Thoracic aorta (tissue), 2 donors: ENCODE data around the gene DDX19B. TPM values are rescaled to one million over a fixed set of nuclear protein-coding genes. Genes with fewer than 3 reads are reported as not detected.
"Not testable (repeated sequence)": the region's sequence is repeated elsewhere in the genome, so short reads cannot be mapped to it uniquely, and the experiment has no call there.

Source experiments
- ATAC-seq: fragments of 150-250 bp; one replicate; pipeline ENCODE4 v1.8.0; 2017; ENCODE audit warnings: low read depth; ENCODE audit not compliant: insufficient number of reproducible peaks, low FRiP score
- DNase-seq: peaks from one replicate; pipeline ENCODE4 v3.0.0-alpha.2; 2020; ENCODE audit warnings: low spot score
- H3K27ac ChIP-seq, 2 donors: fragments of 200-600 bp; sonication (generic); 1 replicate in 1 of 2; 2 replicates in 1 of 2; pipeline ENCODE4 v1.5.1; 2016; ENCODE audit warnings: mild to moderate bottlenecking in 2 of 2, moderate library complexity in 2 of 2
- H3K27me3 ChIP-seq: fragments of 200-600 bp; sonication (generic); replicated peaks from 2 replicates; pipeline ENCODE4 v1.6.0; 2016; ENCODE audit warnings: mild to moderate bottlenecking; ENCODE audit not compliant: insufficient read depth
- H3K36me3 ChIP-seq: fragments of 200-600 bp; sonication (generic); one replicate; pipeline ENCODE4 v1.5.1; 2016
- H3K4me1 ChIP-seq, 2 donors: fragments of 200-600 bp; sonication (generic); 1 replicate in 1 of 2; 2 replicates in 1 of 2; pipeline versions ENCODE4 v1.5.1 to v1.6.0; 2016; ENCODE audit warnings: low read depth in 2 of 2, mild to moderate bottlenecking in 1 of 2; ENCODE audit not compliant: control insufficient read depth in 1 of 2
- H3K4me3 ChIP-seq: fragments of 200-600 bp; sonication (generic); 2 replicates; pipeline ENCODE4 v1.5.1; 2016; ENCODE audit warnings: mild to moderate bottlenecking
- H3K9me3 ChIP-seq: fragments of 200-600 bp; sonication (generic); 2 replicates; pipeline ENCODE4 v1.5.1; 2016
- total RNA-seq, 2 donors: library from RNA; depleted of rRNA; stranded (reverse); fragments of >200 nt; gene quantifications; one replicate each; pipeline versions ENCODE4 v1.1.0 to v1.2.3, GENCODE V29; 2016
- TF ChIP-seq, protein P1 (sequence below): fragments of 200-600 bp; sonication (generic); IDR thresholded peaks from one replicate; pipeline ENCODE4 v1.5.1; 2019; ENCODE audit warnings: antibody characterized with exemption

Gene DDX19B
- total RNA-seq, 2 donors from 2014 or later = 20.7 to 20.8 TPM

DNA sequence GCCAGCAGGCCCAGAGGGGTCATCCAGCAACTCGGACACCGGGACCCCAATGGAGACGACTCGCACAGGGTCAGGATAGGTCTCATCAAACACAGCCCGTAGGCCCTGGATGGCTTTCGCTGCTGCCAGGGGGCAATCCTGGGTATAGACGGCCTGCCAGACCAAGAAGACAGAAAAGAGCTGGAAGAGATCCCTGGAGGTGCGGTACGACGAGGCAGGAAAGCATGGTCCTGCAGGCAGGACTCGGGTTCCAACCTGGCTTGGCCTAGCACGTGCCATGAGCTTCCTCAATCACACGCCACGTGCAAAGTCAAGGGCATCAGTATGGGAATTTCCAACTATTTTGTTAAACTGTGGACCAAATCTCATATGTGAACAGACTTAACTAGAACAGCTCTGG lies 40.9 kb upstream of the DDX19B start:
- TF ChIP-seq, protein P1, sequence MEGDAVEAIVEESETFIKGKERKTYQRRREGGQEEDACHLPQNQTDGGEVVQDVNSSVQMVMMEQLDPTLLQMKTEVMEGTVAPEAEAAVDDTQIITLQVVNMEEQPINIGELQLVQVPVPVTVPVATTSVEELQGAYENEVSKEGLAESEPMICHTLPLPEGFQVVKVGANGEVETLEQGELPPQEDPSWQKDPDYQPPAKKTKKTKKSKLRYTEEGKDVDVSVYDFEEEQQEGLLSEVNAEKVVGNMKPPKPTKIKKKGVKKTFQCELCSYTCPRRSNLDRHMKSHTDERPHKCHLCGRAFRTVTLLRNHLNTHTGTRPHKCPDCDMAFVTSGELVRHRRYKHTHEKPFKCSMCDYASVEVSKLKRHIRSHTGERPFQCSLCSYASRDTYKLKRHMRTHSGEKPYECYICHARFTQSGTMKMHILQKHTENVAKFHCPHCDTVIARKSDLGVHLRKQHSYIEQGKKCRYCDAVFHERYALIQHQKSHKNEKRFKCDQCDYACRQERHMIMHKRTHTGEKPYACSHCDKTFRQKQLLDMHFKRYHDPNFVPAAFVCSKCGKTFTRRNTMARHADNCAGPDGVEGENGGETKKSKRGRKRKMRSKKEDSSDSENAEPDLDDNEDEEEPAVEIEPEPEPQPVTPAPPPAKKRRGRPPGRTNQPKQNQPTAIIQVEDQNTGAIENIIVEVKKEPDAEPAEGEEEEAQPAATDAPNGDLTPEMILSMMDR = no peak
- H3K27me3 ChIP-seq = no peaks in the 10 kb centered on the region
- no peaks in the 10 kb centered on the region for H3K9me3 ChIP-seq
- peaks cover 88% of the 10 kb centered on the region for H3K36me3 ChIP-seq
- H3K27ac ChIP-seq = no peak overlapping the region
- no peaks in the 10 kb centered on the region for H3K4me1 ChIP-seq
- DNase-seq (no peak), ATAC-seq (no peak)
- no peak overlapping the region for H3K4me3 ChIP-seq

DNA sequence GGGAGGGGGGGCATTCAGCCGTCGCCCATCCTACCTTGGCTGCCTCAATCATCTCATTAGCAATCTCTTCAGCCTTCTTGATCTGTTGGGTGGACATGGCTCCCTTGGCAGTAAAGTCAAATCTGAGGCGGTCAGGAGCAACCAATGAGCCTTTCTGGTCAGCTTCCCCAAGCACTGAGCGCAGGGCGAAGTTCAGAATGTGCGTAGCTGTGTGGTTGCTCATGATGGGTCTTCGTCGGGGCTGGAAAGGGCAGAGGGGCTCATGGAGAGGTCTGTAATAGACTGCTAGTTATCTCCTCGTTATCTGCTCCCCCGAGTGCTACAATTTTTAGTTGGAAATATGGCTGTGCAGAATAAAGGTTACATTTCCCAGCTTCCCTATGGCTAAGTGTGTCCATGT lies 40.0 kb upstream of the DDX19B start:
- H3K36me3 ChIP-seq = peaks cover 90% of the 10 kb centered on the region
- DNase-seq (no peak), ATAC-seq (no peak)
- TF ChIP-seq, protein P1 = no peak
- H3K4me1 ChIP-seq = no peaks in the 10 kb centered on the region
- no peak overlapping the region for H3K4me3 ChIP-seq
- no peaks in the 10 kb centered on the region for H3K9me3 ChIP-seq
- no peak overlapping the region for H3K27ac ChIP-seq
- H3K27me3 ChIP-seq = no peaks in the 10 kb centered on the region

DNA sequence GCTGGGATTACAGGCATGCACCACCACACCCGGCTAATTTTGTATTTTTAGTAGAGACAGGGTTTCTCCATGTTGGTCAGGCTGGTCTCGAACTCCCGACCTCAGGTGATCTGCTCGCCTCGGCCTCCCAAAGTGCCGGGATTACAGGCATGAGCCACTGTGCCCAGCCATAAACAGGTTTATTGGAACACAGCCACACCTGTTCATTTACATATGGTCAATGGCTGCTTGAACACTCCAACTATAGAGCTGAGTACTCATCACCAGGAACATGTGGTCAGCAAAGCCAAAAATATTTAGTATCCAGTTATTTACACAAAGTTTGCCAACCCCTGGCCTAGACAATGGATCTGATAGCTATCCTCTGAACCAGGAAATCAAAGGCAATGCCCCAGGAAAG lies 39.1 kb upstream of the DDX19B start:
- DNase-seq, ATAC-seq, H3K27ac ChIP-seq, H3K27me3 ChIP-seq, H3K9me3 ChIP-seq, H3K4me3 ChIP-seq, H3K4me1 ChIP-seq: not testable (repeated sequence)
- H3K36me3 ChIP-seq = peaks cover 90% of the 10 kb centered on the region

DNA sequence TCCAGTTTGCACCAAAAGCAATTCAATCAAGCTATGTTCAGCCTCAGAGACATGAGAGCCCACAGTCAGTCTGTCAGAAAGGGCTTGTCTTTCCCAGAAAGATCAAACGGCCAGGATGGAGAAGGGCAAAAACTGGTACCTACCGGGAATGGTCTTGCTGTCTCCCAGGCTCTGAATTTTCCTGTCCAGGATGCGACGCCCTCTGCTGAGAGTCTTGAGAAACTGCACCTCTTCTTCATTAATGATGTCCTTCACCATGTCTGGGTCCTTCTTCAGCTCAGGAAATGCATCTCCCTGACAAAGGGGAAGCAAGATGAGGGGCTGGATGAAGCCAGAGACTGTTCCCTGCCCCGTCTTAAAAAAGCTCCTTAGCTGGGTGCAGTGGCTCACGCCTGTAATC lies 31.5 kb upstream of the DDX19B start:
- Histone ChIP-seq H3K27me3 (no peaks in the 10 kb centered on the region), H3K27ac (no peak overlapping the region), H3K9me3 (no peaks in the 10 kb centered on the region), H3K36me3 (peaks cover 89% of the 10 kb centered on the region), H3K4me1 (no peaks in the 10 kb centered on the region), H3K4me3 (no peak overlapping the region)
- no peak for ATAC-seq
- DNase-seq = no peak
- TF ChIP-seq, protein P1 = peak; percentile 44

DNA sequence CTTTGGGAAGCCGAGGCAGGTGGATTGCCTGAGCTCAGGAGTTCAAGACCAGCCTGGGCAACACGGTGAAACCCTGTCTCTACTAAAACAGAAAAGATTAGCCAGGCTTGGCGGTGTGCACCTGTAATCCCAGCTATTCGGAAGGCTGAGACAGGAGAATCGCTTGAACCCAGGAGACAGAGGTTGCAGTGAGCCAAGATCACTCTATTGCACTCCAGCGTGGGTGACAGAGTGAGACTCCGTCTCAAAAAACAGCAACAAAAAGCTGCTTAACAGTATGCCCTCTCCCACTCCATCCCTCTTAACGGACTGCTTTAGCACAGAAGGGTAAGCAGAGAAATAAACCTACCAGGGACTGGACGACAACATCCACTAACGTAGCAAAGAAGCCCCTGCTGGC lies 31.1 kb upstream of the DDX19B start:
- H3K27me3 ChIP-seq, H3K4me1 ChIP-seq, ATAC-seq, H3K4me3 ChIP-seq, H3K27ac ChIP-seq, DNase-seq, H3K9me3 ChIP-seq: not testable (repeated sequence)
- peaks cover 85% of the 10 kb centered on the region for H3K36me3 ChIP-seq

DNA sequence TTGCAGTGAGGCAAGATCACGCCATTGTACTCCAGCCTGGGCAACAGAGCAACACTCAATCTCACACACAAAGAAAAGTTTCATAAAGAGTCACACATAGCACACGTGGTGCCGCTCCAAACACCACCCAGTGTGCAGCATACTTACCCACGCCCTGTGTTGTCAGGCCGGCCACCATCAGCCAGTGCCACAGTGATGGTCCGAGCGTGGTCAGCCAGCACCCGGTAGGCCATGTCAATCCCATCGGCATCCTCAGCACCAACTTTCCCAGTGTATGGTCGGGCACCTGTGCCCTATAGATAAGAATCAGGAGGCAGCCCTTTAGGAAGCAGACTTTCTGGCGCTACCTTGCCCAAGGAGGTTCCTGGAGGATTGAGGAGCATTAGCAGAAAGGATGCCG lies 29.5 kb upstream of the DDX19B start:
- Histone ChIP-seq H3K9me3 (no peaks in the 10 kb centered on the region), H3K27ac (no peak overlapping the region), H3K36me3 (peaks cover 76% of the 10 kb centered on the region), H3K4me3 (no peak overlapping the region), H3K27me3 (no peaks in the 10 kb centered on the region), H3K4me1 (no peaks in the 10 kb centered on the region)
- ATAC-seq (no peak), DNase-seq (no peak)
- TF ChIP-seq, protein P1 = no peak
